T-helper 9 cell (primary cell): ENCODE measurements around the gene SLC17A7.
"Not testable (repeated sequence)": the region's sequence is repeated elsewhere in the genome, so short reads cannot be mapped to it uniquely, and the experiment has no call there.

ENCODE experiments used
- DNase-seq: peaks from one replicate; pipeline ENCODE4 v3.0.0-alpha.2; 2020

Gene SLC17A7

GRCh38 chr19:49469828-49470614, 28.7 kb upstream of the SLC17A7 start:
- peak; percentile 66 for DNase-seq

GRCh38 chr19:49468746-49469447, 27.6 kb upstream of the SLC17A7 start:
- peak; percentile 80 for DNase-seq

GRCh38 chr19:49468199-49468598, 26.9 kb upstream of the SLC17A7 start:
- no peak for DNase-seq

GRCh38 chr19:49465371-49465770, 24.0 kb upstream of the SLC17A7 start:
- no peak for DNase-seq

- DNase-seq = no peak
These were observed 22.8 kb upstream of the SLC17A7 start for GRCh38 chr19:49463960-49464740.

- DNase-seq = no peak
These were observed 21.2 kb upstream of the SLC17A7 start for GRCh38 chr19:49462492-49462891.

GRCh38 chr19:49461656-49462055, 20.3 kb upstream of the SLC17A7 start:
- DNase-seq = no peak

GRCh38 chr19:49461130-49461529, 19.8 kb upstream of the SLC17A7 start:
- not testable (repeated sequence) for DNase-seq

GRCh38 chr19:49459388-49459787, 18.1 kb upstream of the SLC17A7 start:
- DNase-seq = no peak

- no peak for DNase-seq
These were observed 17.2 kb upstream of the SLC17A7 start for GRCh38 chr19:49458567-49458903.

GRCh38 chr19:49456326-49456725, 15.0 kb upstream of the SLC17A7 start:
- no peak for DNase-seq

- DNase-seq = no peak
These were observed 14.4 kb upstream of the SLC17A7 start for GRCh38 chr19:49455773-49456172.

- DNase-seq = no peak
These were observed 12.5 kb upstream of the SLC17A7 start for GRCh38 chr19:49453757-49454240.

GRCh38 chr19:49453013-49453756, 11.9 kb upstream of the SLC17A7 start, which contains the start of gene ALDH16A1:
ALDH16A1 (plus strand) TSS chr19:49453225; CDS start chr19:49453332, 107 bp downstream.
- DNase-seq = peak; percentile 97

- DNase-seq = peak; percentile 86
These were observed 10.3 kb upstream of the SLC17A7 start, which contains the start of gene PIH1D1 for GRCh38 chr19:49451430-49452181. PIH1D1 (minus strand) TSS chr19:49451814; CDS start chr19:49451574, 240 bp downstream.

GRCh38 chr19:49450405-49450804, 9.1 kb upstream of the SLC17A7 start:
- no peak for DNase-seq

GRCh38 chr19:49448432-49448786, 7.1 kb upstream of the SLC17A7 start:
- DNase-seq = no peak

GRCh38 chr19:49447485-49448431, 6.4 kb upstream of the SLC17A7 start:
- no peak for DNase-seq

GRCh38 chr19:49445997-49446396, 4.7 kb upstream of the SLC17A7 start:
- no peak for DNase-seq

GRCh38 chr19:49444100-49444700, 2.9 kb upstream of the SLC17A7 start:
- not testable (repeated sequence) for DNase-seq
